HG02938 (cell line): Measurements from ENCODE around the gene FAM200C.
A peak's percentile ranks its signal among the peaks of the same experiment; 100 is the strongest.
"Not testable (repeated sequence)": the region's sequence is repeated elsewhere in the genome, so short reads cannot be mapped to it uniquely, and the experiment has no call there.

Experiments used
- ATAC-seq: cut with Tn5 transposase; IDR thresholded peaks from one replicate; pipeline ENCODE4 v1.9.1; 2021; ENCODE audit warnings: mild to moderate bottlenecking, moderate library complexity; ENCODE audit not compliant: unreplicated experiment

The FAM200C gene

GRCh38 chr5:160399402-160400353 is at the start of gene FAM200C:
FAM200C (minus strand) TSS chr5:160400054; CDS start chr5:160395490, 4,564 bp downstream.
- peak; percentile 74 for ATAC-seq

GRCh38 chr5:160449458-160449857 is 49.6 kb upstream of the FAM200C start:
- ATAC-seq = no peak

- ATAC-seq = no peak
These were observed 49.0 kb upstream of the FAM200C start for GRCh38 chr5:160448886-160449285.

- ATAC-seq = no peak
These were observed 45.9 kb upstream of the FAM200C start for GRCh38 chr5:160445751-160446150.

- peak; percentile 56 for ATAC-seq
These were observed 45.3 kb upstream of the FAM200C start for GRCh38 chr5:160445132-160445531.

GRCh38 chr5:160444407-160444806 is 44.6 kb upstream of the FAM200C start:
- ATAC-seq = no peak

GRCh38 chr5:160442824-160443431 is 43.1 kb upstream of the FAM200C start:
- ATAC-seq = no peak

- ATAC-seq = no peak
These were observed 41.5 kb upstream of the FAM200C start for GRCh38 chr5:160441311-160441781.

- ATAC-seq = peak; percentile 59
These were observed 39.3 kb upstream of the FAM200C start for GRCh38 chr5:160439205-160439600.

GRCh38 chr5:160438316-160439204 is 38.7 kb upstream of the FAM200C start:
- peak; percentile 32 for ATAC-seq

GRCh38 chr5:160437271-160437670 is 37.4 kb upstream of the FAM200C start:
- no peak for ATAC-seq

- ATAC-seq = not testable (repeated sequence)
These were observed 36.8 kb upstream of the FAM200C start for GRCh38 chr5:160436661-160437060.

GRCh38 chr5:160436017-160436416 is 36.2 kb upstream of the FAM200C start:
- no peak for ATAC-seq

- ATAC-seq = no peak
These were observed 35.7 kb upstream of the FAM200C start for GRCh38 chr5:160435532-160435931.

GRCh38 chr5:160434022-160434531 is 34.2 kb upstream of the FAM200C start:
- peak; percentile 57 for ATAC-seq

GRCh38 chr5:160432787-160433186 is 32.9 kb upstream of the FAM200C start:
- no peak for ATAC-seq

GRCh38 chr5:160432196-160432595 is 32.3 kb upstream of the FAM200C start:
- ATAC-seq = no peak

- no peak for ATAC-seq
These were observed 27.8 kb upstream of the FAM200C start for GRCh38 chr5:160427607-160428006.

GRCh38 chr5:160423099-160423498 is 23.2 kb upstream of the FAM200C start:
- no peak for ATAC-seq

GRCh38 chr5:160421625-160422258 is 21.9 kb upstream of the FAM200C start, which contains the start of gene PTTG1:
PTTG1 (plus strand) TSS chr5:160421855; CDS start chr5:160422313, 458 bp downstream.
- peak; percentile 59 for ATAC-seq
